ENCODE results near the gene GK.

DNA sequence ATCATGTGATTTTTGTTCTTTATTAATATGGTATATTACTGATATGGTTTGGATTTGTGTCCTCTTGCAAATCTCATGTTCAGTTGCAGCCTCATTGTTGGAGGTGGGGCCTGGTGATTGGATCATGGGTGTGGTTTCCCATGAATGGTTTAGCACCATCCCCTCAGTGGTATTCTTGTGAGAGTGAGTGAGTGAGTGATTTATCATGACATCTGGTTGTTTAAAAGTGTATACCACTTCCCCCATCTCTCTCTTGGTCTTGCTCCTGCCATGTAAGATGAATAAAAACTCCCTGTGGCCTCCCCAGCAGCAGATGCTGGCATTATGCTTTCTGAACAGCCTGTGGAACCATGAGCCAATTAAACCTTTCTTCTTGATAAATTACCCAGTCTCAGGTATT is 124.4 kb downstream of the GK start:
- TF ChIP-seq CTCF (conservative IDR thresholded peaks at IDR 0.05; ENCODE audit: low read depth, low read length) (no peak), EZH2 (IDR thresholded peaks at IDR 0.05; ENCODE audit: borderline replicate concordance, low read depth, low read length, poor library complexity, severe bottlenecking) (no peak)

Data from A673 (cell line).